RWPE1 (cell line): ENCODE data around the gene HEATR9.

Experiments used
- CTCF ChIA-PET: fragments of 350-600 bp; sonication (Branson Sonifier 250); formaldehyde crosslinking; extraction: SDS; loops from one replicate; lab custom pipeline; 2021; lab: Yijun Ruan, JAX
- POLR2A ChIA-PET: fragments of 400-600 bp; formaldehyde crosslinking; extraction: SDS; loops from one replicate; lab custom pipeline; 2020; ENCODE audit warnings: antibody characterized with exemption; ENCODE audit not compliant: low non-redundant PET; lab: Yijun Ruan, JAX
- DNase-seq: peaks from one replicate; pipeline ENCODE4 v3.0.0; 2012; ENCODE audit warnings: low spot score
- H3K27ac ChIP-seq: fragments of 450-650 bp; 2 replicates; pipeline ENCODE4 v1.5.1; 2017
- TF ChIP-seq, protein P1 (sequence below): fragments of 450-650 bp; conservative IDR thresholded peaks from 2 replicates; pipeline ENCODE4 v1.5.1; 2017; ENCODE audit warnings: low read depth, mild to moderate bottlenecking

The HEATR9 gene

DNA sequence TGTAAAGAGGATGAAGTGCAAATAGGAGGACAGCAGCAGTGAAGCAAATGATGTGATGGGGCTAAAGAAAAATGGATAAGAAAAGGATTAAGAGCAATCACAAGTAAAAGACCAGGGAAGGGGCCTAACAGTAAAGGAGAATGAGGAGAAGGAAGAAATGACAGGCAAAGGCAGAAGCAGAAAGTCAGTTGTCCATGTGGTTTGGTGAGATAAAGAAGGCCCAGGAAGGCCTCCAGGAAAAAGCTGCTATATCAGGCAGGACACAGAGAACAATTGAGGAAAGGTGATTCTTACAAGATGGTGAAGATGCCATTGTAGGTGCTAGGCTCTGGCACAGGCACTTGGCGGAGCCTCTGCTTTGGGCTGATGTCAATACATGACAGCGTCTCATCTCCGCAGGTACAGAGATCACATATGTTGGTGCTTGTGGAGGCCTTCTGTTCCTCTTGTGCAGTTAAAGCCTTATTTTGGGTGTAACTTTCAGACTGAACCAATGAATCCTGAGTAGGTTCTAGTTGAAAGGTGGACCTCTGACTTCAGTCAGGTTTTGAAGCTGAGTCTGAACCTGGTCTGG, 43.7 kb upstream of the HEATR9 start:
- TF ChIP-seq, protein P1, sequence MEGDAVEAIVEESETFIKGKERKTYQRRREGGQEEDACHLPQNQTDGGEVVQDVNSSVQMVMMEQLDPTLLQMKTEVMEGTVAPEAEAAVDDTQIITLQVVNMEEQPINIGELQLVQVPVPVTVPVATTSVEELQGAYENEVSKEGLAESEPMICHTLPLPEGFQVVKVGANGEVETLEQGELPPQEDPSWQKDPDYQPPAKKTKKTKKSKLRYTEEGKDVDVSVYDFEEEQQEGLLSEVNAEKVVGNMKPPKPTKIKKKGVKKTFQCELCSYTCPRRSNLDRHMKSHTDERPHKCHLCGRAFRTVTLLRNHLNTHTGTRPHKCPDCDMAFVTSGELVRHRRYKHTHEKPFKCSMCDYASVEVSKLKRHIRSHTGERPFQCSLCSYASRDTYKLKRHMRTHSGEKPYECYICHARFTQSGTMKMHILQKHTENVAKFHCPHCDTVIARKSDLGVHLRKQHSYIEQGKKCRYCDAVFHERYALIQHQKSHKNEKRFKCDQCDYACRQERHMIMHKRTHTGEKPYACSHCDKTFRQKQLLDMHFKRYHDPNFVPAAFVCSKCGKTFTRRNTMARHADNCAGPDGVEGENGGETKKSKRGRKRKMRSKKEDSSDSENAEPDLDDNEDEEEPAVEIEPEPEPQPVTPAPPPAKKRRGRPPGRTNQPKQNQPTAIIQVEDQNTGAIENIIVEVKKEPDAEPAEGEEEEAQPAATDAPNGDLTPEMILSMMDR, result no peak
- ChIA-PET POLR2A (no interaction called here), CTCF (no interaction called here)
- DNase-seq, result no peak
- no peak overlapping the region for H3K27ac ChIP-seq

DNA sequence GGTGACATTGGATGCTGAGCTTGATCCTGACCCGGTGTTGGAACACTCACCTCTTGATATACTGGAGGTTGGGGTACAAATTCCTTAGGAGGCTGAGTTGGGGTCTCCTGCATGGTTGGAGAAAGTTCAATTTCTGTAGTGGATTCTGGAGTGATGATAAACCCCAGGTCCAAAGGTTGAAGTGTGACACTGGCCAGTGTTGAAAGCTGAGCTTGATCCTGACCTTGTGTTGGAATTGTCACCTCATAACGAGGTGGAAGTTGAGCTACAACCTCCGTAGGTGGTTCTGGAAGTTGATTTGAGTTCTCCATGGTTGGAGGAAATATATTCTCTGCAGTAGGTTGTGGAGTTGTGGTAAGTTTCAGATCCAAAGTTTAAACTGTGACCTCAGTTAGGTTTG, 40.7 kb upstream of the HEATR9 start:
- ChIA-PET CTCF (no interaction called here), POLR2A (no interaction called here)
- TF ChIP-seq, protein P1, result no peak
- H3K27ac ChIP-seq, result no peak overlapping the region
- no peak for DNase-seq

DNA sequence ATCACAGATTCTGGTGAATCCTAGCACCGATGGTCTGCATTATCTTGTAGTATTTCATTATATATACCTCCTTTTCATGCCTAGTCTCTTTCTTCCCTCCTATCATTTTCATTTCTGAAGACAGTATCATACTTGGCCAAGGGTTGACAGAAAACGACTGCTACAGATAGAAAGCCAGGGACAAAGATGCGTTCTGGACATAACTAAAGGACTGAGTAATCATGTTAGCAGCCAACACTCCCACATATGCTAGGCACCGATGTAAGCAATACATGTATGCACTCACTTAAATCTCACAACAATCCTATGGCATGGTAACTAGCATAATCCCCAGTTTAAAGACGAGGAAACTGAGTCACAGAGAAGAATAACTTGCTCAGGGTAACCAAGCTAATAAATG, 39.0 kb upstream of the HEATR9 start:
- H3K27ac ChIP-seq, result no peak overlapping the region
- ChIA-PET CTCF (interaction anchor here (0.6 kb wide), 1 partner anchor 76 kb away, joined by 3 read pairs; no protein-coding TSS in a partner anchor), POLR2A (no interaction called here)
- DNase-seq, result no peak
- TF ChIP-seq, protein P1, result no peak

DNA sequence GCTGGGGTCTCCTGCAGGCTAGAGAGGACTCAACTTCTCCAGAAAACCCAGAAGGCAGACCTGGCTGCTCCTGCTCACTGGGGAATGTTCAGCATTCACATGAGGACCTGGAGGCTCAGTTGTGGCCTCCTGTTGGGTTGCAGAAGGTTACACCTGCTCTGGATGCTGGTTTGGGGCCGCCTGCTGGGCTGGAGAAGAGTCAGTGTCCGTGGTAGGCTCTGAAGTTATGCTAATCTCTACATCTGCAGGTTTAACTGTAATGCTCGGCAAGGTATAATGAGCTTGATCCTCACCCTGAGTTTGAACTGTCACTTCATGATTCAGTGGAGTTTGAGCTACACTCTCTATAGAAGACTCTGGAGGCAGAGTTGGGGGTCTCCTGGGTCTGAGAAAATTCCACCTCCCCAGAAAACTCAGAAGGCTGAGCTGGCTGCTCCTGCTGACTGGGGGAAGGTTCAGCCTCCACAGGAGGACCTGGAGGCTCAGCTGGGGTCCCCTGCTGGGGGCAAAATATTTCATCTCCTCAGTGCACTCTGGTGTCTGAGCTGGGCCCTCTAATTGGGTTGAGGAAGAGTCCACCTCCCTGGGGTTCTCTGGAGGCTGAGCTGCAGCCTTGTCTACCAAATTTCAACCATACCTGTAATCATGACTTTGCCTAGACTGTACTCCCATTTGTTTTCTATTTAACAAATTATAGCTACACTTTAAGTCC, 38.4 kb upstream of the HEATR9 start:
- H3K27ac ChIP-seq, result no peak overlapping the region
- TF ChIP-seq, protein P1, result no peak
- no peak for DNase-seq
- CTCF ChIA-PET, result no interaction called here
- POLR2A ChIA-PET, result no interaction called here

DNA sequence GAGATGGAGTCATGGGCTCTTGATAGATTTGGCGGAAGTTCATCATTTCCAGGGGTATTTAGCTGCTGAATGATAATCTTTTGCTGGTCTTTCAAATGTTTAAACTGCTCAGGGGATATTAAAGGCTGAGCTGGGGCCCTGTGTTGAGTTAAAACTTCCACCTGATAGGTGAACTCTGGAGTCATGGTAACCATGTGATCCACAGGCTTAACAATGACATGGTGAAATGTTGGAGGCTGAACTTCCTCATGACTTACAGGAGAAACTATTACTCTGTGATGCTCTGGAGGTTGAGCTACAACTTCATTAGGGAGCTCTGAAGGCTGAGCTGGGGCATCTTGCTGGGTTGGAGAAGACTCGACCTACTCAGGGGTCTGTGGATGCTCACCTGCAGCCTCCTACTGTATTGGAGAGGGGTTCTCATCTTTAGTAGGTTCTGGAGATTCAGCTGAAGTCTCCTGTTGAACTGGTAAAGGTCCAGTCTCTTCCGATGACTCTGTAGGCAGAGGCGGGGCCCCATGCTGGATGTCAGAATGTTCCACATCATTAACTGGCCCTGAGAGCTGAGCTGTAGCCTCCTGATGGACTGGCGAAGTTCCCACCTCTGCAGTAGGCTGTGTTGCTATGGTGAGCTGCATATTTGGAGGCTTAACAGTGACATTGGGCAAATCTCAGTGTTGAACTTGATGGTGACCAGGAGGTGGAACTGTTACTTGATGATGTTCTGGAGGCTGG, 37.7 kb upstream of the HEATR9 start:
- DNase-seq, result no peak
- CTCF ChIA-PET, result interaction anchor here (1.1 kb wide), 1 partner anchor 220 kb away, joined by 3 read pairs; no protein-coding TSS in a partner anchor
- POLR2A ChIA-PET, result no interaction called here
- TF ChIP-seq, protein P1, result no peak
- no peak overlapping the region for H3K27ac ChIP-seq

DNA sequence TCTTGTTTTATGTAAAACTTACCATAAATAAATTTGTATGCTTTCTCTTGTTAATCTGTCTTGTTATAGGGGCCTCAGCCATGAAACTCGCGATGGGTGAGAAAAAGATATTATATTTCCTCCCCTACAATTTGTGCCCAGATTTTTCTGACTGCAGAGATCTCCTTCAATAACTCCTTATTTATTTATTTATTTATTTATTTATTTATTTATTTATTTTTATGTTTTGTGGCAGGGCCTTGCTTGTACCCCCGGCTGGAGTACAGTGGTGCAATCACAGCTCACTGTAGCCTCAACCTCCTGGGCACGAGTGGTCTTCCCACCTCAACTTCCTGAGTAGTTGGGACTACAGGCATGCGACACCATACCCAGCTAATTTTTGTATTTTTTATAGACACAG, 34.8 kb upstream of the HEATR9 start:
- TF ChIP-seq, protein P1, result no peak
- ChIA-PET CTCF (no interaction called here), POLR2A (no interaction called here)
- no peak for DNase-seq
- H3K27ac ChIP-seq, result no peak overlapping the region
